ENCODE measurements around the gene POTEG. TPM values are rescaled to one million over a fixed set of nuclear protein-coding genes. Genes with fewer than 3 reads are reported as not detected.
"Not testable (repeated sequence)": the region's sequence is repeated elsewhere in the genome, so short reads cannot be mapped to it uniquely, and the experiment has no call there.

The POTEG gene
- total RNA-seq: 0.29 and 0.36 TPM in 2 replicates

DNA sequence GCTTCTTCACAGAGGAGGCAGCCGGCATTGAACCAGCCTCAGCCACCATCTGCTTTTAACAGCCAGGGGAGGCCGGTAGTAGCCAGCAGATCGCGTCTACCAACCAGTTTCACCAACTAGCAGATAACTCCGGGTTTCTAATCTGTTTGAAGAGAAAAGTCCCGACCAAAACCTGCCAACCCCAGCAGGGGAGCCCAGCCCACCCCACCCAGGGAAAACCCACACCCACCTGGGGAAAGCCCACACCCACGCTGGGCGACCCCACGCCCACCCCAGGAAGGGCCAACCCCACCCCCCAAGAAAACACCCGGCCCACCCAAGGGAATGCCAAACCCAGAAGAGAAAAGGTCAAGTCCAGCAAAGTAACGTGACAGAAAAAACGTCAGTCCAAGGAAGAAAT lies at the start of gene POTEG:
POTEG (minus strand) TSS at position 101 of the 400 bp plus-strand sequence; CDS start at position 49, 52 bp downstream.
- not testable (repeated sequence) for H3K4me1 ChIP-seq (ENCODE audit: insufficient read depth, low read length)

DNA sequence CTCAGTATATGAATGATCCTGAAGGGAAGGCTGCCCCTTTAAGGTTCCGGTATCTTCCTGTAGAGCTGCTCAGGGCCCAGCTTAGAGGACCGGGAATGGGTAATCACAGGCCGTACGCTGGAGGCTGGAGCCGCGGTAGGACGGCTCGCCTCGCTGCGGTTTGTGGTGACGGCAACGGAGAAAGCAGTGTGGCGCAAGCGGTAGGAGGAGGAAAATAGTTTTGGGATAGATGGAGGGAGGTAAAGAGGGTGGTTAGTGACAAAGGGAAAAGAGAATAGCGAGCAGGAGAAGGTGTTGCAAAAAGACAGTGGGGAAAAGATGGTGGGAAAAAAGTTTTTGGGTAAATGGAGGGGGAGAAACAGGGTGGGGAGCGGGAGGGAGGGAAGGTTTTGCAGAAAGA lies 48.0 kb upstream of the POTEG start:
- not testable (repeated sequence) for H3K9me3 ChIP-seq (ENCODE audit: low read depth, low read length); DNase-seq (ENCODE audit: insufficient read length, low spot score, missing footprints); H4K20me1 ChIP-seq (ENCODE audit: insufficient read depth, low read length); H3K4me1 ChIP-seq (ENCODE audit: insufficient read depth, low read length); H3K27ac ChIP-seq (ENCODE audit: low read depth, low read length); H3K4me2 ChIP-seq (ENCODE audit: insufficient read depth, low read length); H2AFZ ChIP-seq (ENCODE audit: low read length); H3K4me3 ChIP-seq (ENCODE audit: insufficient read depth, low read length); H3K79me2 ChIP-seq (ENCODE audit: insufficient read depth, low read length); H3K27me3 ChIP-seq (ENCODE audit: insufficient read depth, low read length); H3K36me3 ChIP-seq (ENCODE audit: insufficient read depth, low read length)

More for the DNA sequence above, at the start of gene POTEG:
- not testable (repeated sequence) for H2AFZ ChIP-seq (ENCODE audit: low read length); H3K36me3 ChIP-seq (ENCODE audit: insufficient read depth, low read length); H3K4me2 ChIP-seq (ENCODE audit: insufficient read depth, low read length); H3K79me2 ChIP-seq (ENCODE audit: insufficient read depth, low read length); H3K9me3 ChIP-seq (ENCODE audit: low read depth, low read length); H3K4me3 ChIP-seq (ENCODE audit: insufficient read depth, low read length); DNase-seq (ENCODE audit: insufficient read length, low spot score, missing footprints); H4K20me1 ChIP-seq (ENCODE audit: insufficient read depth, low read length); H3K27me3 ChIP-seq (ENCODE audit: insufficient read depth, low read length); H3K27ac ChIP-seq (ENCODE audit: low read depth, low read length)

- H3K9me3 ChIP-seq (ENCODE audit: low read depth, low read length); H3K36me3 ChIP-seq (ENCODE audit: insufficient read depth, low read length); H3K27me3 ChIP-seq (ENCODE audit: insufficient read depth, low read length); H3K4me2 ChIP-seq (ENCODE audit: insufficient read depth, low read length); DNase-seq (ENCODE audit: insufficient read length, low spot score, missing footprints); H3K27ac ChIP-seq (ENCODE audit: low read depth, low read length); H4K20me1 ChIP-seq (ENCODE audit: insufficient read depth, low read length); H3K79me2 ChIP-seq (ENCODE audit: insufficient read depth, low read length); H3K4me1 ChIP-seq (ENCODE audit: insufficient read depth, low read length); H2AFZ ChIP-seq (ENCODE audit: low read length); H3K4me3 ChIP-seq (ENCODE audit: insufficient read depth, low read length): not testable (repeated sequence)
Observed at GRCh38 chr14:19481421-19481820, 47.3 kb upstream of the POTEG start.

DNA sequence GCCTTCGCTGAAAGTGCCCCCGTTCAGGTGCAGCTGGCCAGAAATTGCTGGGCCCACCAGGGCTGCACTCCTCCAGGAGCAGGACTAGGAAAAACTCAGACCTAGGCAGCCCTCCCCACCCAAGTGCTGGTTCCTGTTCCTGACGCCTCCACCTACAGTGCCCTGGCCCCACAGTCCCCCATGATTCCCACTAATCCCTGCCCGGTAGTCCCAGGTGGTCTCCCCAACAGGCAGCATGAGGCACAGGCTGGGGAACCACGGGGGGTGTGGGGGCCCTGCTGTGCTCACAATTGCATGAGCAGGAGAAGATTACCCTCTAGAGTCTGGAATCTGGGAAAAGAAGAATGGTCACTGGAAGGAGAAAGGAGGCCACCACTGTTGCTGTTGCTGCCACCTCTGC lies 46.4 kb upstream of the POTEG start:
- H3K27me3 ChIP-seq (ENCODE audit: insufficient read depth, low read length); DNase-seq (ENCODE audit: insufficient read length, low spot score, missing footprints); H3K27ac ChIP-seq (ENCODE audit: low read depth, low read length); H3K9me3 ChIP-seq (ENCODE audit: low read depth, low read length); H4K20me1 ChIP-seq (ENCODE audit: insufficient read depth, low read length); H3K79me2 ChIP-seq (ENCODE audit: insufficient read depth, low read length); H3K4me2 ChIP-seq (ENCODE audit: insufficient read depth, low read length); H3K36me3 ChIP-seq (ENCODE audit: insufficient read depth, low read length); H3K4me3 ChIP-seq (ENCODE audit: insufficient read depth, low read length); H3K4me1 ChIP-seq (ENCODE audit: insufficient read depth, low read length); H2AFZ ChIP-seq (ENCODE audit: low read length): not testable (repeated sequence)

- not testable (repeated sequence) for H4K20me1 ChIP-seq (ENCODE audit: insufficient read depth, low read length); H3K36me3 ChIP-seq (ENCODE audit: insufficient read depth, low read length); H3K4me2 ChIP-seq (ENCODE audit: insufficient read depth, low read length); H3K4me1 ChIP-seq (ENCODE audit: insufficient read depth, low read length); H2AFZ ChIP-seq (ENCODE audit: low read length); H3K27ac ChIP-seq (ENCODE audit: low read depth, low read length); H3K27me3 ChIP-seq (ENCODE audit: insufficient read depth, low read length); H3K9me3 ChIP-seq (ENCODE audit: low read depth, low read length); DNase-seq (ENCODE audit: insufficient read length, low spot score, missing footprints); H3K79me2 ChIP-seq (ENCODE audit: insufficient read depth, low read length); H3K4me3 ChIP-seq (ENCODE audit: insufficient read depth, low read length)
Observed at GRCh38 chr14:19445761-19446160, 11.6 kb upstream of the POTEG start.

DNA sequence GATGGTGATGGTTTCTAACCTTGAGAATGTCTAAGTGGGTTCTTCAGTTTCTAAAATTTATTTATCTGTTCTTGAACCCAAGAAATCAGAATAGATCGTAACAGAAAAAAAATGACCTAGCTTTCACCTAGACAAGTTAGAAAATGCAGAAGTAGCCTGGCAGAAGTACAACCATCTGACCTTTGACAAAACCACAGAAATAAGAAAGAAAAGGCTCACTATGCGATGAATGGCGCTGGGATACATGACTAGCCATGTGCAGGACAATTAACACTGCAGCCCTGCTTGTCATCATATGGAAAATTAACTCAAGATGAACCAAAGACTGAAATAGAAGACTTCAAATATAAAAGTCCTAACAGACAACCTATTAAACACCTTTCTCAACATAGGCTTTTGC lies 5.7 kb upstream of the POTEG start:
- H2AFZ ChIP-seq (ENCODE audit: low read length); H3K4me1 ChIP-seq (ENCODE audit: insufficient read depth, low read length); H3K36me3 ChIP-seq (ENCODE audit: insufficient read depth, low read length); H3K9me3 ChIP-seq (ENCODE audit: low read depth, low read length); DNase-seq (ENCODE audit: insufficient read length, low spot score, missing footprints); H3K4me3 ChIP-seq (ENCODE audit: insufficient read depth, low read length); H3K79me2 ChIP-seq (ENCODE audit: insufficient read depth, low read length); H3K27ac ChIP-seq (ENCODE audit: low read depth, low read length); H3K4me2 ChIP-seq (ENCODE audit: insufficient read depth, low read length); H4K20me1 ChIP-seq (ENCODE audit: insufficient read depth, low read length); H3K27me3 ChIP-seq (ENCODE audit: insufficient read depth, low read length): not testable (repeated sequence)

- not testable (repeated sequence) for H3K27ac ChIP-seq (ENCODE audit: low read depth, low read length); H3K27me3 ChIP-seq (ENCODE audit: insufficient read depth, low read length); H3K9me3 ChIP-seq (ENCODE audit: low read depth, low read length); H3K4me1 ChIP-seq (ENCODE audit: insufficient read depth, low read length); H3K4me2 ChIP-seq (ENCODE audit: insufficient read depth, low read length); H3K36me3 ChIP-seq (ENCODE audit: insufficient read depth, low read length); H4K20me1 ChIP-seq (ENCODE audit: insufficient read depth, low read length); H3K4me3 ChIP-seq (ENCODE audit: insufficient read depth, low read length); H2AFZ ChIP-seq (ENCODE audit: low read length); H3K79me2 ChIP-seq (ENCODE audit: insufficient read depth, low read length); DNase-seq (ENCODE audit: insufficient read length, low spot score, missing footprints)
Observed at GRCh38 chr14:19439219-19439618, 5.1 kb upstream of the POTEG start.

DNA sequence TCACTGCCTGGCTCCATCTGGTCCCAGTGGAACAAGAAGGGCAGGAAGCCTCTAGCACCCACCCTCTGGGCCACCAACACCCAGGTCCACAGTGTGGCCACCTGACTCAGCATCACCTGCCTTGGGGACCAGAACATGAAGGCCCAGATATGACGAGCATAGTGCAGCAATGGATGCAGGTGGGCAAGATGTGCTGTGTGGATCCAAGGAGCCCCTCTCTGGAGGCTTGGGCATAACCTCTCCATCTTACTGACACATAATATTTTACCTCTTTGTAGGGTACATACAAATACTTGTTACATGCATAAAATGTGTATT lies 2.9 kb upstream of the POTEG start:
- not testable (repeated sequence) for H3K9me3 ChIP-seq (ENCODE audit: low read depth, low read length); H4K20me1 ChIP-seq (ENCODE audit: insufficient read depth, low read length); H3K4me1 ChIP-seq (ENCODE audit: insufficient read depth, low read length); H3K27ac ChIP-seq (ENCODE audit: low read depth, low read length); H2AFZ ChIP-seq (ENCODE audit: low read length); H3K79me2 ChIP-seq (ENCODE audit: insufficient read depth, low read length); H3K36me3 ChIP-seq (ENCODE audit: insufficient read depth, low read length); H3K4me3 ChIP-seq (ENCODE audit: insufficient read depth, low read length); H3K4me2 ChIP-seq (ENCODE audit: insufficient read depth, low read length); H3K27me3 ChIP-seq (ENCODE audit: insufficient read depth, low read length); DNase-seq (ENCODE audit: insufficient read length, low spot score, missing footprints)

GRCh38 chr14:19436311-19437125 lies 2.4 kb upstream of the POTEG start:
- not testable (repeated sequence) for H2AFZ ChIP-seq (ENCODE audit: low read length); DNase-seq (ENCODE audit: insufficient read length, low spot score, missing footprints); H3K4me2 ChIP-seq (ENCODE audit: insufficient read depth, low read length); H3K4me1 ChIP-seq (ENCODE audit: insufficient read depth, low read length); H3K9me3 ChIP-seq (ENCODE audit: low read depth, low read length); H3K79me2 ChIP-seq (ENCODE audit: insufficient read depth, low read length); H4K20me1 ChIP-seq (ENCODE audit: insufficient read depth, low read length); H3K27me3 ChIP-seq (ENCODE audit: insufficient read depth, low read length); H3K36me3 ChIP-seq (ENCODE audit: insufficient read depth, low read length); H3K27ac ChIP-seq (ENCODE audit: low read depth, low read length); H3K4me3 ChIP-seq (ENCODE audit: insufficient read depth, low read length)

Measured in osteoblast (primary cell).